Heart right ventricle (tissue), 16 donors: ENCODE results near the gene GIT2. TPM values are rescaled to one million over a fixed set of nuclear protein-coding genes. Genes with fewer than 3 reads are reported as not detected.
A peak's percentile ranks its signal among the peaks of the same experiment; 100 is the strongest.

Experiments
- ATAC-seq, 8 donors: fragments of 200-7000 bp; cut with Tn5 transposase; one replicate each; pipeline ENCODE4 v1.9.1; 2020; ENCODE audit warnings: mild to moderate bottlenecking in 8 of 8, moderate library complexity in 8 of 8, moderate number of reproducible peaks in 1 of 8
- DNase-seq, 2 donors: peaks; one replicate each; pipeline ENCODE4 v3.0.0-alpha.2; 2020
- H3K27ac ChIP-seq, 10 donors: fragments of 200-600 bp; sonication (generic) in 2 of 10; one replicate each; pipeline versions ENCODE4 v1.5.0 to v1.8.0; 2020 to 2022; ENCODE audit warnings: mild to moderate bottlenecking in 3 of 10
- H3K27me3 ChIP-seq, 7 donors: fragments of 200-600 bp; one replicate each; pipeline ENCODE4 v1.8.0; 2021 to 2022; ENCODE audit warnings: mild to moderate bottlenecking in 2 of 7
- H3K36me3 ChIP-seq, 9 donors: fragments of 200-600 bp; sonication (generic) in 1 of 9; one replicate each; pipeline versions ENCODE4 v1.5.0 to v1.8.0; 2020 to 2022; ENCODE audit warnings: mild to moderate bottlenecking in 2 of 9
- H3K4me1 ChIP-seq, 9 donors: fragments of 200-600 bp; sonication (generic) in 1 of 9; one replicate each; pipeline versions ENCODE4 v1.5.0 to v1.8.0; 2020 to 2022; ENCODE audit warnings: mild to moderate bottlenecking in 4 of 9
- H3K4me3 ChIP-seq, 10 donors: fragments of 200-600 bp; sonication (generic) in 2 of 10; one replicate each; pipeline versions ENCODE4 v1.5.0 to v1.8.0; 2020 to 2022; ENCODE audit warnings: mild to moderate bottlenecking in 7 of 10, moderate library complexity in 2 of 10
- H3K9me3 ChIP-seq, 11 donors: fragments of 200-600 bp in 10 of 11; sonication (generic) in 2 of 11; one replicate each; pipeline versions ENCODE4 v1.5.0 to v1.8.0; 2013 to 2022; ENCODE audit warnings: mild to moderate bottlenecking in 2 of 11, control low read depth in 1 of 11, moderate library complexity in 1 of 11
- CTCF ChIP-seq, 9 donors: fragments of 200-600 bp; sonication (generic) in 2 of 9; IDR thresholded peaks; one replicate each; pipeline versions ENCODE4 v1.5.0 to v1.8.0; 2021 to 2022; ENCODE audit warnings: antibody characterized with exemption in 9 of 9, mild to moderate bottlenecking in 5 of 9, moderate library complexity in 1 of 9
- WGBS, 2 donors: extraction: QIAGEN DNeasy Blood & Tissue Kit; methylation state at CpG; one replicate each; pipeline ENCODE4 v1.1.7; 2013; ENCODE audit warnings: inconsistent platforms in 1 of 2; 5-methylcytosine and 5-hydroxymethylcytosine counted together
- intact Hi-C, 10 donors: fragments of 100-400 bp; cut with DNase I; formaldehyde crosslinking; loops; one replicate each; pipeline versions ENCODE4 v1.11.1 to v1.14.2; 2022
- long read RNA-seq, 3 donors: library from polyadenylated mRNA; unstranded; transcript quantifications; one replicate each; pipeline ENCODE4 v2.0.0, GENCODE V29; 2020 to 2021
- polyA plus RNA-seq, 2 donors: library from polyadenylated mRNA; stranded (reverse); fragments of 200-250 nt; gene quantifications; one replicate each; pipeline ENCODE4 v1.2.3, GENCODE V29; 2013
- total RNA-seq, 10 donors: library from RNA; stranded (reverse); fragmentation: NEBNext Ultra II Directional in 3 of 10; extraction: Animal tissue kit (Norgen Biotek cat#: 25700) in 3 of 10; gene quantifications; one replicate each; pipeline versions ENCODE4 v1.2.1 to v1.2.4, GENCODE V29; 2021 to 2023
- donor health status: Arrhythmogenic right ventricular cardiomyopathy.
- donor health status: ischemic (EF 13 %, LVEDD 7.1; RV severe dilation, severe dysfunction).
- donor health status: healthy with polysubstance abuse.
- donor health status: DM: no; HTN: yes; CAD: no.
- donor health status: DM: no; HTN: no; CAD: no.
- donor health status: ischemic (EF 25% LVEDD 6.9; RV normal size, moderate dysfunction).
- donor health status: ischemic (EF 25% LVEDD 5.7; RV mildly dilated, moderate dysfunction).
- donor health status: healthy.
- donor health status: DM: yes; HTN: yes; CAD: no.
- donor health status: Ischemic cardiomyopathy.
- donor health status: ischemic (EF 35%, LVEDD 5.7; RV mildly dilated, moderate dysfunction).
- donor health status: nonischemic (EF 11% LVEDD 7.7; RV severe dilation, severe dysfunction).
- donor health status: DM: yes; HTN: yes; CAD: no.
- donor health status: PGD.
- donor health status: ischemic (EF 29% LVEDD 5.4; RV normal size, mild dysfunction).
- donor health status: nonischemic (EF 23%, LVEDD 6.1; RV moderate dilation, normal function).

The GIT2 gene
- total RNA-seq (10 to 100 TPM; 31.7 to 44.9 (median 40.1) TPM), polyA plus RNA-seq (10 to 100 TPM; 17.8 to 21.5 TPM)
- long read RNA-seq, donor 1, partial matches to known transcripts: 2 of 16 reads
- long read RNA-seq, donor 1, other reads (novel, unspliced or antisense): 12 of 16 reads
- long read RNA-seq, donor 2, full-length matches to known transcripts: 2 of 23 reads
- long read RNA-seq, donor 2, partial matches to known transcripts: 7 of 23 reads
- long read RNA-seq, donor 2, other reads (novel, unspliced or antisense): 14 of 23 reads
- long read RNA-seq, donor 3, full-length matches to known transcripts: 16 of 88 reads
- long read RNA-seq, donor 3, partial matches to known transcripts: 37 of 88 reads
- long read RNA-seq, donor 3, other reads (novel, unspliced or antisense): 35 of 88 reads

GRCh38 chr12:109995686-109996482 lies at the start of gene GIT2:
Gene GIT2, minus strand, starts transcription at chr12:109996368. Its CDS starts 144 bp downstream, at chr12:109996224.
- peak within 1 kb of the TSS; percentile 83 to 98 (median 93) for H3K27ac ChIP-seq
- intact Hi-C loops: loop anchor here in 1 of 10 donors (10.0 kb wide), 1 partner anchor 51 kb away; no protein-coding TSS in a partner anchor
- WGBS, 2 donors: 0% methylated on average over 65 of the region's 65 CpGs
- H3K36me3 ChIP-seq: peaks cover 0 to 22% (median 3%) of the 10 kb centered on the region in 9 donors
- peak within 1 kb of the TSS; percentile 74 to 99 (median 96) for H3K4me3 ChIP-seq
- peak in 1 of 9 donors; percentile 17 for TF ChIP-seq CTCF (IDR thresholded peaks at IDR 0.05)
- ATAC-seq (peak; percentile 88 to 92 (median 91)), DNase-seq (peak; percentile 93)
- H3K9me3 ChIP-seq: no peaks in the 10 kb centered on the region
- no peaks in the 10 kb centered on the region for H3K27me3 ChIP-seq
- H3K4me1 ChIP-seq: peaks cover 0 to 67% (median 46%) of the 10 kb centered on the region in 9 donors

- peak; percentile 23 to 88 (median 71) for ATAC-seq
- no peak for DNase-seq
- H3K9me3 ChIP-seq: no peaks in the 10 kb centered on the region
- H3K4me3 ChIP-seq: no peak overlapping the region
- intact Hi-C loops: no loop called here
- WGBS, 2 donors: 67 to 83% methylated on average over 3 of the region's 3 CpGs
- TF ChIP-seq CTCF (IDR thresholded peaks at IDR 0.05): no peak
- no peaks in the 10 kb centered on the region for H3K27me3 ChIP-seq
- peak overlapping the region in 9 of 10 donors; percentile 17 to 76 (median 61) for H3K27ac ChIP-seq
- H3K4me1 ChIP-seq: peaks cover 4 to 57% (median 30%) of the 10 kb centered on the region in 9 donors
- H3K36me3 ChIP-seq: peaks cover 0 to 52% (median 10%) of the 10 kb centered on the region in 9 donors
Observed at GRCh38 chr12:110042264-110042663, 46.1 kb upstream of the GIT2 start.

- H3K36me3 ChIP-seq: peaks cover 0 to 76% (median 31%) of the 10 kb centered on the region in 9 donors
- intact Hi-C loops: no loop called here
- H3K27me3 ChIP-seq: no peaks in the 10 kb centered on the region
- H3K4me3 ChIP-seq: no peak overlapping the region
- TF ChIP-seq CTCF (IDR thresholded peaks at IDR 0.05): no peak
- ATAC-seq (no peak), DNase-seq (no peak)
- H3K27ac ChIP-seq: peak overlapping the region in 2 of 10 donors; percentile 9 to 72
- WGBS, 2 donors: 73 to 78% methylated on average over 5 of the region's 5 CpGs
- no peaks in the 10 kb centered on the region for H3K9me3 ChIP-seq
- H3K4me1 ChIP-seq: peaks cover 4 to 46% (median 30%) of the 10 kb centered on the region in 9 donors
Observed at GRCh38 chr12:110039085-110039807, 43.1 kb upstream of the GIT2 start.

GRCh38 chr12:110038741-110039084 lies 42.5 kb upstream of the GIT2 start:
- no peak overlapping the region for H3K4me3 ChIP-seq
- peaks cover 4 to 46% (median 28%) of the 10 kb centered on the region in 9 donors for H3K4me1 ChIP-seq

More at GRCh38 chr12:110038741-110039084, 42.5 kb upstream of the GIT2 start:
- DNase-seq (no peak), ATAC-seq (no peak)
- intact Hi-C loops: no loop called here
- H3K36me3 ChIP-seq: peaks cover 0 to 76% (median 35%) of the 10 kb centered on the region in 9 donors
- no peaks in the 10 kb centered on the region for H3K27me3 ChIP-seq
- peak overlapping the region in 1 of 10 donors; percentile 72 for H3K27ac ChIP-seq
- WGBS, 2 donors: 72 to 77% methylated on average over 5 of the region's 5 CpGs
- TF ChIP-seq CTCF (IDR thresholded peaks at IDR 0.05): no peak
- no peaks in the 10 kb centered on the region for H3K9me3 ChIP-seq
